OCI-LY1 (cell line): ENCODE measurements around the gene MRPL51.
A peak's percentile ranks its signal among the peaks of the same experiment; 100 is the strongest.

Source experiments
- H2AFZ ChIP-seq: fragments of 200-600 bp; sonication (generic), shearing (Covaris generic); 2 replicates; pipeline ENCODE4 v1.6.0; 2014; ENCODE audit warnings: antibody characterized with exemption, mild to moderate bottlenecking, low read length
- H3F3A ChIP-seq: fragments of 200-600 bp; sonication (generic), shearing (Covaris generic); 2 replicates; pipeline ENCODE4 v1.6.0; 2014; ENCODE audit warnings: mild to moderate bottlenecking, antibody characterized with exemption, low read length, moderate library complexity; ENCODE audit not compliant: insufficient read depth
- H3K27ac ChIP-seq: fragments of 200-600 bp; sonication (generic); 2 replicates; pipeline ENCODE4 v1.5.1; 2014; ENCODE audit warnings: low read length, mixed run types, mild to moderate bottlenecking, low read depth; ENCODE audit not compliant: poor library complexity, severe bottlenecking
- H3K27me3 ChIP-seq: fragments of 200-600 bp; sonication (generic); 2 replicates; pipeline ENCODE4 v1.6.0; 2014; ENCODE audit warnings: antibody characterized with exemption, mild to moderate bottlenecking, low read length, moderate library complexity; ENCODE audit not compliant: insufficient read depth
- H3K36me3 ChIP-seq: fragments of 200-600 bp; sonication (generic); 2 replicates; pipeline ENCODE4 v1.6.1; 2014; ENCODE audit warnings: mild to moderate bottlenecking, antibody characterized with exemption, low read length, moderate library complexity, mixed read lengths; ENCODE audit not compliant: insufficient read depth
- H3K4me1 ChIP-seq: fragments of 200-600 bp; sonication (generic); 2 replicates; pipeline ENCODE4 v1.5.1; 2014; ENCODE audit warnings: mild to moderate bottlenecking, low read length, moderate library complexity; ENCODE audit not compliant: insufficient read depth, severe bottlenecking
- H3K4me2 ChIP-seq: fragments of 200-600 bp; sonication (generic), shearing (Covaris generic); 2 replicates; pipeline ENCODE4 v1.6.1; 2014; ENCODE audit warnings: low read length
- H3K4me3 ChIP-seq: fragments of 200-600 bp; sonication (generic); 2 replicates; pipeline ENCODE4 v1.5.1; 2014; ENCODE audit warnings: low read length, low read depth, mild to moderate bottlenecking, mixed read lengths; ENCODE audit not compliant: poor library complexity, severe bottlenecking
- H3K79me2 ChIP-seq: fragments of 200-600 bp; shearing (Covaris generic); 2 replicates; pipeline ENCODE4 v1.6.1; 2016; ENCODE audit warnings: mixed run types, low read length, mixed read lengths; ENCODE audit not compliant: insufficient read depth
- H3K9ac ChIP-seq: fragments of 200-600 bp; sonication (generic), shearing (Covaris generic); 2 replicates; pipeline ENCODE4 v1.6.1; 2014; ENCODE audit warnings: mild to moderate bottlenecking, low read length, mixed read lengths
- H3K9me2 ChIP-seq: fragments of 200-600 bp; sonication (generic), shearing (Covaris generic); 2 replicates; pipeline ENCODE4 v1.6.1; 2014; ENCODE audit warnings: low read depth, mild to moderate bottlenecking, low read length, mixed read lengths
- H3K9me3 ChIP-seq: fragments of 200-600 bp; shearing (Covaris generic); 2 replicates; pipeline ENCODE4 v1.6.1; 2014; ENCODE audit warnings: low read length, mixed read lengths
- H4K20me1 ChIP-seq: fragments of 200-600 bp; sonication (generic), shearing (Covaris generic); 2 replicates; pipeline ENCODE4 v1.6.0; 2016; ENCODE audit warnings: mild to moderate bottlenecking, low read length; ENCODE audit not compliant: insufficient read depth
- EZH2 ChIP-seq: fragments of 200-600 bp; sonication (generic), shearing (Covaris generic); IDR thresholded peaks from 2 replicates; pipeline ENCODE4 v1.8.0; 2017; ENCODE audit warnings: borderline replicate concordance, mixed run types, mild to moderate bottlenecking, antibody characterized with exemption, low read length, moderate library complexity, mixed read lengths
- TF ChIP-seq, protein P1 (sequence below): fragments of 200-600 bp; sonication (generic), shearing (Covaris generic); IDR thresholded peaks from 2 replicates; pipeline ENCODE4 v1.5.1; 2017; ENCODE audit warnings: mild to moderate bottlenecking, antibody characterized with exemption, low read length, moderate library complexity, mixed read lengths

The MRPL51 gene

DNA sequence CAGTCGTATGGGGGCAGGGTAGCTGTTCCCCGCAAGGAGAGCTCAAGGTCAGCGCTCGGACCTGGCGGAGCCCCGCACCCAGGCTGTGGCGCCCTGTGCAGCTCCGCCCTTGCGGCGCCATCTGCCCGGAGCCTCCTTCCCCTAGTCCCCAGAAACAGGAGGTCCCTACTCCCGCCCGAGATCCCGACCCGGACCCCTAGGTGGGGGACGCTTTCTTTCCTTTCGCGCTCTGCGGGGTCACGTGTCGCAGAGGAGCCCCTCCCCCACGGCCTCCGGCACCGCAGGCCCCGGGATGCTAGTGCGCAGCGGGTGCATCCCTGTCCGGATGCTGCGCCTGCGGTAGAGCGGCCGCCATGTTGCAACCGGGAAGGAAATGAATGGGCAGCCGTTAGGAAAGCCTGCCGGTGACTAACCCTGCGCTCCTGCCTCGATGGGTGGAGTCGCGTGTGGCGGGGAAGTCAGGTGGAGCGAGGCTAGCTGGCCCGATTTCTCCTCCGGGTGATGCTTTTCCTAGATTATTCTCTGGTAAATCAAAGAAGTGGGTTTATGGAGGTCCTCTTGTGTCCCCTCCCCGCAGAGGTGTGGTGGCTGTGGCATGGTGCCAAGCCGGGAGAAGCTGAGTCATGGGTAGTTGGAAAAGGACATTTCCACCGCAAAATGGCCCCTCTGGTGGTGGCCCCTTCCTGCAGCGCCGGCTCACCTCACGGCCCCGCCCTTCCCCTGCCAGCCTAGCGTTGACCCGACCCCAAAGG is 42.1 kb upstream of the MRPL51 start:
- H3K27me3 ChIP-seq: no peaks in the 10 kb centered on the region
- peaks cover 66% of the 10 kb centered on the region for H3K4me1 ChIP-seq
- H3K27ac ChIP-seq: peak overlapping the region; percentile 85
- no peaks in the 10 kb centered on the region for H3K9me3 ChIP-seq
- H3K79me2 ChIP-seq: peaks cover 17% of the 10 kb centered on the region
- H2AFZ ChIP-seq: no peak overlapping the region
- no peaks in the 10 kb centered on the region; the same call in none of the 2 replicates for H3F3A ChIP-seq
- peak overlapping the region; percentile 91 for H3K4me2 ChIP-seq
- TF ChIP-seq, protein P1, sequence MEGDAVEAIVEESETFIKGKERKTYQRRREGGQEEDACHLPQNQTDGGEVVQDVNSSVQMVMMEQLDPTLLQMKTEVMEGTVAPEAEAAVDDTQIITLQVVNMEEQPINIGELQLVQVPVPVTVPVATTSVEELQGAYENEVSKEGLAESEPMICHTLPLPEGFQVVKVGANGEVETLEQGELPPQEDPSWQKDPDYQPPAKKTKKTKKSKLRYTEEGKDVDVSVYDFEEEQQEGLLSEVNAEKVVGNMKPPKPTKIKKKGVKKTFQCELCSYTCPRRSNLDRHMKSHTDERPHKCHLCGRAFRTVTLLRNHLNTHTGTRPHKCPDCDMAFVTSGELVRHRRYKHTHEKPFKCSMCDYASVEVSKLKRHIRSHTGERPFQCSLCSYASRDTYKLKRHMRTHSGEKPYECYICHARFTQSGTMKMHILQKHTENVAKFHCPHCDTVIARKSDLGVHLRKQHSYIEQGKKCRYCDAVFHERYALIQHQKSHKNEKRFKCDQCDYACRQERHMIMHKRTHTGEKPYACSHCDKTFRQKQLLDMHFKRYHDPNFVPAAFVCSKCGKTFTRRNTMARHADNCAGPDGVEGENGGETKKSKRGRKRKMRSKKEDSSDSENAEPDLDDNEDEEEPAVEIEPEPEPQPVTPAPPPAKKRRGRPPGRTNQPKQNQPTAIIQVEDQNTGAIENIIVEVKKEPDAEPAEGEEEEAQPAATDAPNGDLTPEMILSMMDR: no peak
- no peak for TF ChIP-seq EZH2
- H3K9ac ChIP-seq: peak overlapping the region; percentile 92
- H3K36me3 ChIP-seq: peaks cover 74% of the 10 kb centered on the region
- no peaks in the 10 kb centered on the region for H4K20me1 ChIP-seq
- no peaks in the 10 kb centered on the region for H3K9me2 ChIP-seq
- peak overlapping the region; percentile 98 for H3K4me3 ChIP-seq

DNA sequence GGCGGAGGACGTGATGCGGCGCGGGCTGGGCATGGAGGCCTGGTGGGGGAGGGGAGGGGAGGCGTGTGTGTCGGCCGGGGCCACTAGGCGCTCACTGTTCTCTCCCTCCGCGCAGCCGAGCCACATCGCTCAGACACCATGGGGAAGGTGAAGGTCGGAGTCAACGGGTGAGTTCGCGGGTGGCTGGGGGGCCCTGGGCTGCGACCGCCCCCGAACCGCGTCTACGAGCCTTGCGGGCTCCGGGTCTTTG is 41.6 kb upstream of the MRPL51 start:
- H3K27ac ChIP-seq: peak overlapping the region; percentile 85
- no peaks in the 10 kb centered on the region for H3K9me2 ChIP-seq
- no peak for TF ChIP-seq EZH2
- TF ChIP-seq, protein P1: no peak
- no peaks in the 10 kb centered on the region; the same call in none of the 2 replicates for H3F3A ChIP-seq
- H3K27me3 ChIP-seq: no peaks in the 10 kb centered on the region
- peak overlapping the region; percentile 91 for H3K4me2 ChIP-seq
- H3K9ac ChIP-seq: peak overlapping the region; percentile 92
- peaks cover 79% of the 10 kb centered on the region for H3K36me3 ChIP-seq
- H4K20me1 ChIP-seq: no peaks in the 10 kb centered on the region
- peaks cover 61% of the 10 kb centered on the region for H3K4me1 ChIP-seq
- H3K79me2 ChIP-seq: peaks cover 17% of the 10 kb centered on the region
- H2AFZ ChIP-seq: no peak overlapping the region
- peak overlapping the region; percentile 98 for H3K4me3 ChIP-seq
- no peaks in the 10 kb centered on the region for H3K9me3 ChIP-seq

DNA sequence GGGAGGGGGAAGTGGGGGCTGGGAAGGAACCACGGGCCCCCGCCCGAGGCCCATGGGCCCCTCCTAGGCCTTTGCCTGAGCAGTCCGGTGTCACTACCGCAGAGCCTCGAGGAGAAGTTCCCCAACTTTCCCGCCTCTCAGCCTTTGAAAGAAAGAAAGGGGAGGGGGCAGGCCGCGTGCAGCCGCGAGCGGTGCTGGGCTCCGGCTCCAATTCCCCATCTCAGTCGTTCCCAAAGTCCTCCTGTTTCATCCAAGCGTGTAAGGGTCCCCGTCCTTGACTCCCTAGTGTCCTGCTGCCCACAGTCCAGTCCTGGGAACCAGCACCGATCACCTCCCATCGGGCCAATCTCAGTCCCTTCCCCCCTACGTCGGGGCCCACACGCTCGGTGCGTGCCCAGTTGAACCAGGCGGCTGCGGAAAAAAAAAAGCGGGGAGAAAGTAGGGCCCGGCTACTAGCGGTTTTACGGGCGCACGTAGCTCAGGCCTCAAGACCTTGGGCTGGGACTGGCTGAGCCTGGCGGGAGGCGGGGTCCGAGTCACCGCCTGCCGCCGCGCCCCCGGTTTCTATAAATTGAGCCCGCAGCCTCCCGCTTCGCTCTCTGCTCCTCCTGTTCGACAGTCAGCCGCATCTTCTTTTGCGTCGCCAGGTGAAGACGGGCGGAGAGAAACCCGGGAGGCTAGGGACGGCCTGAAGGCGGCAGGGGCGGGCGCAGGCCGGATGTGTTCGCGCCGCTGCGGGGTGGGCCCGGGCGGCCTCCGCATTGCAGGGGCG is 41.0 kb upstream of the MRPL51 start, which contains the start of gene GAPDH:
TSS of gene GAPDH (plus strand) at position 595 of the 772 bp plus-strand sequence. CDS start 316 bp downstream, outside the sequence.
- H3K27me3 ChIP-seq: no peaks in the 10 kb centered on the region
- H2AFZ ChIP-seq: no peak within 1 kb of the TSS
- H3K36me3 ChIP-seq: peaks cover 80% of the 10 kb centered on the region
- H3F3A ChIP-seq: no peaks in the 10 kb centered on the region; the same call in none of the 2 replicates
- no peaks in the 10 kb centered on the region for H3K9me3 ChIP-seq
- peak within 1 kb of the TSS; percentile 85 for H3K27ac ChIP-seq
- peaks cover 17% of the 10 kb centered on the region for H3K79me2 ChIP-seq
- H3K4me2 ChIP-seq: peak within 1 kb of the TSS; percentile 91
- TF ChIP-seq, protein P1: no peak
- TF ChIP-seq EZH2: no peak
- H3K4me1 ChIP-seq: peaks cover 56% of the 10 kb centered on the region
- peak within 1 kb of the TSS; percentile 98 for H3K4me3 ChIP-seq
- H4K20me1 ChIP-seq: no peaks in the 10 kb centered on the region
- H3K9ac ChIP-seq: peak within 1 kb of the TSS; percentile 92
- no peaks in the 10 kb centered on the region for H3K9me2 ChIP-seq
